ENCODE measurements around the gene GRAMD4. TPM values are rescaled to one million over a fixed set of nuclear protein-coding genes. Genes with fewer than 3 reads are reported as not detected.

The GRAMD4 gene
- polyA plus RNA-seq, 1 of the 3 experiments (the other 2 are of a cell fraction), result 15.5 TPM

GRCh38 chr22:46598224-46598623 is 22.0 kb upstream of the GRAMD4 start:
- CTCF ChIA-PET, result interaction anchor here (0.9 to 2.8 kb wide), 3 partner anchors 14 to 61 kb away, joined by 3 to 11 read pairs (median 9); no protein-coding TSS in a partner anchor
- no peaks in the 10 kb centered on the region for H4K20me1 ChIP-seq (ENCODE audit: insufficient read depth)

More at GRCh38 chr22:46598224-46598623, 22.0 kb upstream of the GRAMD4 start:
- Histone ChIP-seq H3K9me3 (no peaks in the 10 kb centered on the region), H3K36me3 (replicated peaks in 1 of 2; ENCODE audit: control insufficient read depth in 1 of 2, insufficient read depth in 2 of 2, low read length in 1 of 2) (no peaks in the 10 kb centered on the region), H3K9me2 (no peaks in the 10 kb centered on the region), H3K4me1 (ENCODE audit: control insufficient read depth in 1 of 2, insufficient read depth in 2 of 2, low read depth in 1 of 2, low read length in 1 of 2) (peaks cover 0 to 30% of the 10 kb centered on the region in 2 experiments; a peak in 1 of 4 replicates), H3K4me2 (no peak overlapping the region), H2AFZ (ENCODE audit: low read depth) (no peak overlapping the region), H3K27me3 (ENCODE audit: insufficient read depth) (no peaks in the 10 kb centered on the region), H3K79me2 (ENCODE audit: insufficient read depth) (no peaks in the 10 kb centered on the region), H3F3A (replicated peaks; ENCODE audit: insufficient read depth) (no peaks in the 10 kb centered on the region), H3K9ac (no peak overlapping the region), H3K4me3 (ENCODE audit: low read depth in 2 of 2, low read length in 1 of 2) (no peak overlapping the region), H3K27ac (ENCODE audit: low read depth in 2 of 2, low read length in 1 of 2) (no peak overlapping the region)
- POLR2A ChIA-PET, result no interaction called here
- no peak for DNase-seq
- TF ChIP-seq TAF1 (IDR thresholded peaks at IDR 0.05; ENCODE audit: borderline replicate concordance, low read depth, low read length) (no peak), NRF1 (IDR thresholded peaks at IDR 0.05; ENCODE audit: low read depth, low read length) (no peak), FOXJ3 (CRISPR knock-in tag; IDR thresholded peaks at IDR 0.05) (no peak), MAX (IDR thresholded peaks at IDR 0.05; ENCODE audit: low read depth) (no peak), RCOR1 (IDR thresholded peaks at IDR 0.05; ENCODE audit: low read length) (no peak), IRF3 (IDR thresholded peaks at IDR 0.05; ENCODE audit: low read depth, low read length) (no peak), ZBTB33 (IDR thresholded peaks at IDR 0.05; ENCODE audit: borderline replicate concordance, low read depth) (no peak), TEAD4 (IDR thresholded peaks at IDR 0.05; ENCODE audit: borderline replicate concordance, insufficient read depth) (no peak), SMC3 (IDR thresholded peaks at IDR 0.05; ENCODE audit: low read depth, low read length) (no peak), GATA2 (CRISPR knock-in tag; IDR thresholded peaks at IDR 0.05) (no peak), PBX3 (IDR thresholded peaks at IDR 0.05) (no peak), NFIC (IDR thresholded peaks at IDR 0.05; ENCODE audit: borderline replicate concordance) (no peak), EP300 (IDR thresholded peaks at IDR 0.05; ENCODE audit: borderline replicate concordance in 1 of 2, low read depth in 1 of 2, low read length in 1 of 2) (no peak)
- 87% methylated on average over 7 of the region's 7 CpGs for WGBS (ENCODE audit: low lambda C conversion rate)

Data from SK-N-SH (cell line).